IMR-90 (cell line): ENCODE results near the gene RALA. TPM values are rescaled to one million over a fixed set of nuclear protein-coding genes. Genes with fewer than 3 reads are reported as not detected.

ENCODE experiments used
- ATAC-seq: fragments of 200-7000 bp; cut with Tn5 transposase; 2 replicates; pipeline ENCODE4 v1.9.1; 2020; ENCODE audit warnings: low read depth, mild to moderate bottlenecking, moderate library complexity
- BruUV-seq: library from RNA; stranded (reverse); fragments of 400-500 nt; replicated peaks from 2 replicates; lab custom pipeline; 2021; lab: Mats Ljungman, UMichigan
- CTCF ChIA-PET: fragments of 300-600 bp; formaldehyde crosslinking; extraction: SDS; loops from one replicate; lab custom pipeline; 2021; ENCODE audit warnings: antibody characterized with exemption; lab: Yijun Ruan, JAX
- POLR2A ChIA-PET: fragments of 300-600 bp; sonication (Branson Sonifier 250); formaldehyde crosslinking; loops from one replicate; lab custom pipeline; 2022; ENCODE audit warnings: antibody characterized with exemption; ENCODE audit not compliant: unreplicated experiment; lab: Charles Lee
- DNase-seq: peaks from one replicate; pipeline ENCODE4 v3.0.0; 2013
- H2AFZ ChIP-seq: replicated peaks from 2 replicates; pipeline ENCODE3; 2013; ENCODE audit warnings: low read length, mild to moderate bottlenecking; ENCODE audit not compliant: poor library complexity
- H2AK5ac ChIP-seq: 2 replicates; pipeline ENCODE4 v1.6.1; 2013; ENCODE audit warnings: low read depth, low read length, inconsistent platforms
- H2AK9ac ChIP-seq: replicated peaks from 2 replicates; pipeline ENCODE3; 2013; ENCODE audit warnings: mild to moderate bottlenecking, low read depth, low read length, moderate library complexity; ENCODE audit not compliant: poor library complexity
- H2BK120ac ChIP-seq: 2 replicates; pipeline ENCODE4 v1.6.1; 2013; ENCODE audit warnings: low read depth, low read length, inconsistent platforms
- H2BK15ac ChIP-seq: 3 replicates; pipeline ENCODE4 v1.6.1; 2013; ENCODE audit warnings: low read depth, low read length, inconsistent platforms
- H2BK20ac ChIP-seq: 2 replicates; pipeline ENCODE4 v1.6.1; 2013; ENCODE audit warnings: low read depth, mild to moderate bottlenecking, inconsistent platforms, low read length, moderate library complexity
- H2BK5ac ChIP-seq: 2 replicates; pipeline ENCODE4 v1.6.1; 2013; ENCODE audit warnings: mild to moderate bottlenecking, low read depth, low read length, inconsistent platforms; ENCODE audit not compliant: poor library complexity, severe bottlenecking
- H3K14ac ChIP-seq: replicated peaks from 2 replicates; pipeline ENCODE4 v1.6.1; 2013; ENCODE audit warnings: low read depth, low read length, inconsistent platforms
- H3K18ac ChIP-seq: 2 replicates; pipeline ENCODE4 v1.6.1; 2013; ENCODE audit warnings: low read depth, low read length, control low read depth
- H3K23ac ChIP-seq: 2 replicates; pipeline ENCODE4 v1.6.1; 2013; ENCODE audit warnings: low read depth, low read length, inconsistent platforms
- H3K27ac ChIP-seq: 2 replicates; pipeline ENCODE4 v1.5.1; 2013; ENCODE audit warnings: mild to moderate bottlenecking, control low read depth, low read length; ENCODE audit not compliant: insufficient read depth
- H3K27me3 ChIP-seq: 2 replicates; pipeline ENCODE4 v1.6.1; 2013; ENCODE audit warnings: low read length; ENCODE audit not compliant: control insufficient read depth, insufficient read depth
- H3K36me3 ChIP-seq: 2 replicates; pipeline ENCODE4 v1.6.1; 2013; ENCODE audit warnings: low read length, mixed read lengths; ENCODE audit not compliant: control insufficient read depth, insufficient read depth
- H3K4ac ChIP-seq: 2 replicates; pipeline ENCODE4 v1.6.1; 2013; ENCODE audit warnings: low read depth, low read length, inconsistent platforms
- H3K4me1 ChIP-seq: 2 replicates; pipeline ENCODE4 v1.6.1; 2013; ENCODE audit warnings: low read length, mixed read lengths; ENCODE audit not compliant: control insufficient read depth, insufficient read depth
- H3K4me2 ChIP-seq: 2 replicates; pipeline ENCODE4 v1.6.1; 2013; ENCODE audit warnings: low read depth, mild to moderate bottlenecking, control low read depth, low read length, moderate library complexity
- H3K4me3 ChIP-seq: 2 replicates; pipeline ENCODE4 v1.5.1; 2013; ENCODE audit warnings: low read depth, mild to moderate bottlenecking, control low read depth, low read length, moderate library complexity; ENCODE audit not compliant: insufficient read depth
- H3K56ac ChIP-seq: 2 replicates; pipeline ENCODE4 v1.6.1; 2013; ENCODE audit warnings: low read length, inconsistent platforms; ENCODE audit not compliant: insufficient read depth; ENCODE audit errors: extremely low read depth
- H3K79me1 ChIP-seq, 2 experiments: 2 replicates each; pipeline ENCODE4 v1.6.1; 2013; ENCODE audit warnings: low read length in 2 of 2, inconsistent platforms in 1 of 2, low read depth in 1 of 2
- H3K9ac ChIP-seq: 2 replicates; pipeline ENCODE4 v1.6.1; 2013; ENCODE audit warnings: low read depth, low read length, control low read depth
- H3K9me1 ChIP-seq: 2 replicates; pipeline ENCODE4 v1.6.1; 2013; ENCODE audit warnings: low read length, inconsistent platforms; ENCODE audit not compliant: insufficient read depth
- H3K9me3 ChIP-seq: 2 replicates; pipeline ENCODE4 v1.6.1; 2013; ENCODE audit warnings: low read length; ENCODE audit not compliant: control insufficient read depth, insufficient read depth
- H4K20me1 ChIP-seq: 2 replicates; pipeline ENCODE4 v1.6.1; 2013; ENCODE audit warnings: low read length, inconsistent platforms; ENCODE audit not compliant: insufficient read depth
- H4K5ac ChIP-seq: 2 replicates; pipeline ENCODE4 v1.6.1; 2013; ENCODE audit warnings: mild to moderate bottlenecking, low read depth, low read length, control low read depth
- H4K8ac ChIP-seq, 2 experiments: 2 replicates each; pipeline ENCODE4 v1.6.1; 2013; ENCODE audit warnings: low read depth in 2 of 2, low read length in 2 of 2, control low read depth in 1 of 2, inconsistent platforms in 1 of 2
- H4K91ac ChIP-seq: 2 replicates; pipeline ENCODE4 v1.6.1; 2013; ENCODE audit warnings: low read depth, low read length, inconsistent platforms; ENCODE audit not compliant: insufficient read depth
- BHLHE40 ChIP-seq: fragments of 150-350 bp; IDR thresholded peaks from 2 replicates; pipeline ENCODE4 v1.6.1; 2016; ENCODE audit warnings: mild to moderate bottlenecking, low read depth, low read length
- CHD1 ChIP-seq: IDR thresholded peaks from 2 replicates; pipeline ENCODE4 v1.6.1; 2012; ENCODE audit warnings: low read depth, low read length, improper control_type of control experiment
- MAFK ChIP-seq: IDR thresholded peaks from 2 replicates; pipeline ENCODE4 v1.6.1; 2012; ENCODE audit warnings: low read depth, low read length, improper control_type of control experiment
- MXI1 ChIP-seq: IDR thresholded peaks from 2 replicates; pipeline ENCODE4 v1.6.1; 2012; ENCODE audit warnings: low read depth, mild to moderate bottlenecking, low read length, moderate library complexity, borderline replicate concordance
- RAD21 ChIP-seq: IDR thresholded peaks from 2 replicates; pipeline ENCODE4 v1.6.1; 2012; ENCODE audit warnings: low read length, improper control_type of control experiment
- RFX5 ChIP-seq: IDR thresholded peaks from 2 replicates; pipeline ENCODE4 v1.8.0; 2012; ENCODE audit warnings: low read depth, mild to moderate bottlenecking, low read length, moderate library complexity
- USF2 ChIP-seq: fragments of 150-350 bp; IDR thresholded peaks from 2 replicates; pipeline ENCODE4 v1.6.1; 2017; ENCODE audit warnings: mild to moderate bottlenecking, antibody characterized with exemption, low read length, low read depth
- WGBS, 2 experiments: methylation state at CpG; one replicate each; pipeline versions ENCODE4 v1.1.5 to v1.1.7; 2013; ENCODE audit warnings: missing lambda C conversion rate in 2 of 2; ENCODE audit not compliant: insufficient read length in 1 of 2; ENCODE audit errors: extremely low coverage in 2 of 2; 5-methylcytosine and 5-hydroxymethylcytosine counted together
- dilution Hi-C: fragments of 300-500 bp; cut with HindIII; formaldehyde crosslinking; loops from one replicate; pipeline ENCODE4 v1.14.3; 2018; ENCODE audit warnings: low sequenced_read_pairs; ENCODE audit not compliant: unreplicated experiment
- in situ Hi-C: fragments of 300-500 bp; cut with MboI; formaldehyde crosslinking; loops from 3 replicates; pipeline ENCODE4 v1.14.3; 2019; ENCODE audit warnings: low sequenced_read_pairs, inconsistent platforms, mixed read lengths
- intact Hi-C: fragments of 100-400 bp; cut with micrococcal nuclease; formaldehyde crosslinking; loops from 2 replicates; pipeline ENCODE4 v1.10.0; 2022
- polyA plus RNA-seq, 3 experiments: library from polyadenylated mRNA; depleted of rRNA; stranded (reverse); fragments of >200 nt; gene quantifications; 2 replicates each; pipeline ENCODE4 v1.2.3, GENCODE V29; 2012; ENCODE audit warnings: low replicate concordance in 1 of 3
- total RNA-seq: library from RNA; depleted of rRNA; stranded (reverse); fragments of >200 nt; gene quantifications from 2 replicates; pipeline ENCODE4 v1.2.3, GENCODE V29; 2012

RALA gene
- total and polyA plus RNA-seq, 2 of the 4 experiments (the other 2 are of a cell fraction): 7.7 to 20.5 TPM

GRCh38 chr7:39712751-39713150 is 89.4 kb downstream of the RALA start:
- Histone ChIP-seq H3K27ac (no peak overlapping the region), H3K27me3 (no peaks in the 10 kb centered on the region), H4K20me1 (no peaks in the 10 kb centered on the region), H3K4ac (no peak overlapping the region), H3K79me1 (no peaks in the 10 kb centered on the region), H2AK5ac (no peak overlapping the region), H3K23ac (no peak overlapping the region), H3K36me3 (0 out of 2 replicates have a peak, but pooled peaks cover 1% of the 10 kb centered on the region), H2AK9ac (no peak overlapping the region), H2BK15ac (no peak overlapping the region), H4K91ac (no peak overlapping the region), H3K9me3 (peaks cover 21% of the 10 kb centered on the region), H2BK20ac (no peak overlapping the region), H3K14ac (no peak overlapping the region), H4K8ac (no peak overlapping the region), H3K4me1 (peaks cover 4% of the 10 kb centered on the region; the same call in 1 of the 2 replicates), H2BK120ac (no peak overlapping the region), H2AFZ (no peak overlapping the region), H4K5ac (no peak overlapping the region), H3K4me3 (no peak overlapping the region), H3K56ac (no peak overlapping the region), H3K9ac (no peak overlapping the region), H3K18ac (no peak overlapping the region), H2BK5ac (no peak overlapping the region), H3K4me2 (no peak overlapping the region), H3K9me1 (no peaks in the 10 kb centered on the region)
- dilution Hi-C loops (no loop called here), in situ Hi-C loops (no loop called here), intact Hi-C loops (no loop called here)
- CTCF ChIA-PET: interaction anchor here (0.6 kb wide), 1 partner anchor 107 kb away, joined by 3 read pairs; no protein-coding TSS in a partner anchor
- ATAC-seq (no peak), DNase-seq (no peak)
- POLR2A ChIA-PET: no interaction called here
- no TSS peak for BruUV-seq
- no CpG with 5 or more reads among the region's 1 CpG for WGBS, 2 experiments
- TF ChIP-seq MXI1 (no peak), CHD1 (no peak), BHLHE40 (no peak), RFX5 (no peak), RAD21 (no peak), MAFK (no peak), USF2 (no peak)
